ENCODE results near the gene FTCDNL1. TPM values are rescaled to one million over a fixed set of nuclear protein-coding genes. Genes with fewer than 3 reads are reported as not detected.
A peak's percentile ranks its signal among the peaks of the same experiment; 100 is the strongest.

The FTCDNL1 gene
- total and polyA plus RNA-seq, 5 donors from 2014 or later = 0.28 to 1.3 (median 0.44) TPM; not detected in 1

DNA sequence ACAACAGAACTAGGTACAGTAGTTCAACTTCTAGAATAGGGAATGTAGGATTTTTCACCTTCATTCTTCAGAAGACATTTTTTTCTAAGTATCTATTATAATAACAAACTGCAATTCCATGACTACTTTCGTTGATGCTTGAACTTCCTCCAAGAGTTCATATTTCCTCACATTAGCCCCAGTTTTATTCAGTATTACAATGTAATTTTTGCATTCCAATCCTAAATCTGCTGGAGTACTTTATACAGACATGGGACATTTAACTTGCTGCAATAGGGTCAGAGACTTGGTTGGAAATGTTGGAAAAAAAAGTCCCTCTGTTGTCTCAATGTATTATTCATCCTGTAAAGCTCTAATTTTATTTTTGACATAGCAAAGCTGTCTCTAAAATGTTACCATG is 19.6 kb upstream of the FTCDNL1 start:
- no peak for DNase-seq
- H3K36me3 Mint-ChIP-seq = peaks cover 5% of the 10 kb centered on the region
- Histone ChIP-seq H3K9me3 (ENCODE audit: control insufficient read depth in 2 of 2, low read length in 2 of 2) (peaks cover 0 to 8% of the 10 kb centered on the region in 2 experiments), H3K4me1 (ENCODE audit: control insufficient read depth, insufficient read depth, low read length, poor library complexity, severe bottlenecking) (no peaks in the 10 kb centered on the region), H3K27me3 (ENCODE audit: control insufficient read depth, insufficient read depth, low read length) (peaks cover 8% of the 10 kb centered on the region), H3K4me3 (ENCODE audit: low read depth, low read length) (no peak overlapping the region), H3K36me3 (ENCODE audit: control insufficient read depth, insufficient read depth, low read length) (no peaks in the 10 kb centered on the region), H3K27ac (ENCODE audit: insufficient read depth, low read length, poor library complexity, severe bottlenecking) (no peak overlapping the region)
- H3K9me3 Mint-ChIP-seq = peaks cover 1 to 14% (median 6%) of the 10 kb centered on the region in 7 donors
- H3K4me3 Mint-ChIP-seq = no peak overlapping the region
- ATAC-seq (ENCODE audit: low read depth in 2 of 2) = no peak
- no peaks in the 10 kb centered on the region for H3K4me1 Mint-ChIP-seq
- H3K27me3 Mint-ChIP-seq = peaks cover 34% of the 10 kb centered on the region
- H3K27ac Mint-ChIP-seq = no peak overlapping the region

DNA sequence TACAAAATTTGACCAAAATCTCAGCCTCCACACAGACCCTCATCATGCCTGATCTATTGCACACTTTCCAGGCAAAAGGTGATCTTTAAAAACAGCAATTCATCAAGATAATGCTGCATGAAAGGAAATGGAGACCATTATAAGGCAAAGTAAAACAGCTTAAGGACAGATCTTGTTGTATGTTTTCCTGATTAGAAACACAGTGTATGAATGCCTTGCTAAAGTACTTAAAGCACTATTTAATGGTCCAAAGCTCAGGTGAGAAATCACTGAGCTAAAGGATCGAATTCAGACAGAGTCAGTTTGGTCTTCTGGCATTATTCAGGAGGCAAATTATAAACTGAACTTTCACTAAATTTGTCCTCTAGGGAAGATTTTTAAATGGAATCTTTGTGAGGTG is 18.7 kb upstream of the FTCDNL1 start:
- Mint-ChIP-seq H3K4me1 (no peaks in the 10 kb centered on the region), H3K27ac (no peak overlapping the region), H3K36me3 (peaks cover 5% of the 10 kb centered on the region), H3K27me3 (peaks cover 43% of the 10 kb centered on the region), H3K9me3 (peaks cover 0 to 9% (median 3%) of the 10 kb centered on the region in 7 donors), H3K4me3 (no peak overlapping the region)
- no peak overlapping the region for H3K4me3 ChIP-seq (ENCODE audit: low read depth, low read length)
- ATAC-seq (ENCODE audit: low read depth in 2 of 2) (no peak), DNase-seq (no peak)
- H3K36me3 ChIP-seq (ENCODE audit: control insufficient read depth, insufficient read depth, low read length) = no peaks in the 10 kb centered on the region
- H3K27me3 ChIP-seq (ENCODE audit: control insufficient read depth, insufficient read depth, low read length) = peaks cover 7% of the 10 kb centered on the region
- H3K4me1 ChIP-seq (ENCODE audit: control insufficient read depth, insufficient read depth, low read length, poor library complexity, severe bottlenecking) = no peaks in the 10 kb centered on the region
- no peak overlapping the region for H3K27ac ChIP-seq (ENCODE audit: insufficient read depth, low read length, poor library complexity, severe bottlenecking)
- peaks cover 0 to 7% of the 10 kb centered on the region in 2 experiments for H3K9me3 ChIP-seq (ENCODE audit: control insufficient read depth in 2 of 2, low read length in 2 of 2)

DNA sequence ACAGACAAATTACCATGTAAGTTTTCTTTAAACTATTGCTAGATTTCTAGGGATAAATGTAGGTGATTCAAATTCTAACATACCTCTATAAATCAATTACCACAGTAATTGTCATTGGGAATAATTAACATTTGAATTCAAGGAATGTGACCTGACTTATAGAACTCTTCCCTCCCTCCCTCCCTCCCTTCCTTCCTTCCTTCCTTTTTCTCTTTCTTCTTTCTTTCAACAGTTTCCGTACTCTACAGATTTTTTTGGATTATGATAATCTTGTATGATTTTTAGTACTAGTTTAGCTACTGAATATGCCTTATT is 18.2 kb upstream of the FTCDNL1 start:
- H3K36me3 Mint-ChIP-seq = peaks cover 3% of the 10 kb centered on the region
- Histone ChIP-seq H3K4me3 (ENCODE audit: low read depth, low read length) (no peak overlapping the region), H3K9me3 (ENCODE audit: control insufficient read depth in 2 of 2, low read length in 2 of 2) (peaks cover 0 to 3% of the 10 kb centered on the region in 2 experiments), H3K36me3 (ENCODE audit: control insufficient read depth, insufficient read depth, low read length) (no peaks in the 10 kb centered on the region), H3K27me3 (ENCODE audit: control insufficient read depth, insufficient read depth, low read length) (peaks cover 7% of the 10 kb centered on the region), H3K4me1 (ENCODE audit: control insufficient read depth, insufficient read depth, low read length, poor library complexity, severe bottlenecking) (no peaks in the 10 kb centered on the region), H3K27ac (ENCODE audit: insufficient read depth, low read length, poor library complexity, severe bottlenecking) (no peak overlapping the region)
- H3K27ac Mint-ChIP-seq = no peak overlapping the region
- ATAC-seq (ENCODE audit: low read depth in 2 of 2) (no peak), DNase-seq (no peak)
- H3K4me1 Mint-ChIP-seq = no peaks in the 10 kb centered on the region
- H3K4me3 Mint-ChIP-seq = no peak overlapping the region
- peaks cover 43% of the 10 kb centered on the region for H3K27me3 Mint-ChIP-seq
- H3K9me3 Mint-ChIP-seq = peaks cover 0 to 5% (median 3%) of the 10 kb centered on the region in 7 donors

GRCh38 chr2:199868431-199869226 is 17.6 kb upstream of the FTCDNL1 start:
- DNase-seq (no peak), ATAC-seq (ENCODE audit: low read depth in 2 of 2) (no peak)
- Histone ChIP-seq H3K9me3 (ENCODE audit: control insufficient read depth in 2 of 2, low read length in 2 of 2) (no peaks in the 10 kb centered on the region), H3K27ac (ENCODE audit: insufficient read depth, low read length, poor library complexity, severe bottlenecking) (no peak overlapping the region), H3K4me3 (ENCODE audit: low read depth, low read length) (no peak overlapping the region), H3K4me1 (ENCODE audit: control insufficient read depth, insufficient read depth, low read length, poor library complexity, severe bottlenecking) (no peaks in the 10 kb centered on the region), H3K36me3 (ENCODE audit: control insufficient read depth, insufficient read depth, low read length) (no peaks in the 10 kb centered on the region), H3K27me3 (ENCODE audit: control insufficient read depth, insufficient read depth, low read length) (peaks cover 13% of the 10 kb centered on the region)
- Mint-ChIP-seq H3K27ac (no peak overlapping the region), H3K9me3 (peaks cover 0 to 3% (median 0%) of the 10 kb centered on the region in 7 donors), H3K36me3 (no peaks in the 10 kb centered on the region), H3K4me3 (no peak overlapping the region), H3K27me3 (peaks cover 49% of the 10 kb centered on the region), H3K4me1 (no peaks in the 10 kb centered on the region)

- ATAC-seq (ENCODE audit: low read depth in 2 of 2) (no peak), DNase-seq (no peak)
- no peak overlapping the region for H3K4me3 Mint-ChIP-seq
- H3K36me3 Mint-ChIP-seq = no peaks in the 10 kb centered on the region
- H3K4me1 Mint-ChIP-seq = no peaks in the 10 kb centered on the region
- peaks cover 62% of the 10 kb centered on the region for H3K27me3 Mint-ChIP-seq
- Histone ChIP-seq H3K27ac (ENCODE audit: insufficient read depth, low read length, poor library complexity, severe bottlenecking) (no peak overlapping the region), H3K36me3 (ENCODE audit: control insufficient read depth, insufficient read depth, low read length) (no peaks in the 10 kb centered on the region), H3K4me1 (ENCODE audit: control insufficient read depth, insufficient read depth, low read length, poor library complexity, severe bottlenecking) (no peaks in the 10 kb centered on the region), H3K27me3 (ENCODE audit: control insufficient read depth, insufficient read depth, low read length) (peaks cover 19% of the 10 kb centered on the region), H3K9me3 (ENCODE audit: control insufficient read depth in 2 of 2, low read length in 2 of 2) (no peaks in the 10 kb centered on the region), H3K4me3 (ENCODE audit: low read depth, low read length) (no peak overlapping the region)
- no peaks in the 10 kb centered on the region for H3K9me3 Mint-ChIP-seq
- peak overlapping the region in 1 of 3 donors; percentile 79 for H3K27ac Mint-ChIP-seq
Observed at GRCh38 chr2:199865905-199866304, 14.9 kb upstream of the FTCDNL1 start.

DNA sequence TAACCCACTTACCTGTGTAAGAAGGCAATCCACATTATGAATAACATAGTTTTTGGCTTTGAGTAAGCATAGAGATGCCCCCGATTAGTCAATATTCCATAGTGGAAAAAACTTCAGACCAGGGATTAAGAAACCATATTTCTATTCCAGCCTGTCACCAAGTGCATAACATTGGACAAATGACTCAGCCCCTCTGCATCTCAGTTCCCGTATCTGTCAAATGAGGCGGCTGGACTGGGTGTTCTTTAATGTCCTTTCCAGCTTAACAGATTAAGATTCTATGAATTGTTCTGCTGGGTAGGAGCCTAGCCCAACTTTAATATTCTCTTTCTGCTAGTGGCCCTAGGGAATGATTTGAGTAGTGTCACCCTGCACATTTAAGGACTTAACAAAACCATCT is 11.8 kb upstream of the FTCDNL1 start:
- no peak for DNase-seq
- H3K4me1 Mint-ChIP-seq = no peaks in the 10 kb centered on the region

GRCh38 chr2:199861132-199861774 is 10.3 kb upstream of the FTCDNL1 start:
- H3K36me3 Mint-ChIP-seq = no peaks in the 10 kb centered on the region
- peak in 2 of 3 donors; percentile 4 to 26 for DNase-seq

More for the DNA sequence above, 11.8 kb upstream of the FTCDNL1 start:
- H3K36me3 ChIP-seq (ENCODE audit: control insufficient read depth, insufficient read depth, low read length) = no peaks in the 10 kb centered on the region
- Mint-ChIP-seq H3K4me3 (no peak overlapping the region), H3K36me3 (no peaks in the 10 kb centered on the region), H3K27ac (no peak overlapping the region), H3K9me3 (no peaks in the 10 kb centered on the region), H3K27me3 (peaks cover 57% of the 10 kb centered on the region)
- H3K4me3 ChIP-seq (ENCODE audit: low read depth, low read length) = no peak overlapping the region
- no peaks in the 10 kb centered on the region for H3K9me3 ChIP-seq (ENCODE audit: control insufficient read depth in 2 of 2, low read length in 2 of 2)
- no peak for ATAC-seq (ENCODE audit: low read depth in 2 of 2)
- H3K4me1 ChIP-seq (ENCODE audit: control insufficient read depth, insufficient read depth, low read length, poor library complexity, severe bottlenecking) = no peaks in the 10 kb centered on the region
- peaks cover 18% of the 10 kb centered on the region for H3K27me3 ChIP-seq (ENCODE audit: control insufficient read depth, insufficient read depth, low read length)
- H3K27ac ChIP-seq (ENCODE audit: insufficient read depth, low read length, poor library complexity, severe bottlenecking) = no peak overlapping the region

More at GRCh38 chr2:199861132-199861774, 10.3 kb upstream of the FTCDNL1 start:
- H3K27ac ChIP-seq (ENCODE audit: insufficient read depth, low read length, poor library complexity, severe bottlenecking) = no peak overlapping the region
- H3K9me3 ChIP-seq (ENCODE audit: control insufficient read depth in 2 of 2, low read length in 2 of 2) = no peaks in the 10 kb centered on the region
- peaks cover 57% of the 10 kb centered on the region for H3K27me3 Mint-ChIP-seq
- H3K36me3 ChIP-seq (ENCODE audit: control insufficient read depth, insufficient read depth, low read length) = no peaks in the 10 kb centered on the region
- H3K4me1 ChIP-seq (ENCODE audit: control insufficient read depth, insufficient read depth, low read length, poor library complexity, severe bottlenecking) = no peaks in the 10 kb centered on the region
- no peak overlapping the region for H3K4me3 ChIP-seq (ENCODE audit: low read depth, low read length)
- no peaks in the 10 kb centered on the region for H3K9me3 Mint-ChIP-seq
- H3K27me3 ChIP-seq (ENCODE audit: control insufficient read depth, insufficient read depth, low read length) = peaks cover 17% of the 10 kb centered on the region
- H3K4me1 Mint-ChIP-seq = no peaks in the 10 kb centered on the region
- no peak overlapping the region for H3K4me3 Mint-ChIP-seq
- no peak overlapping the region for H3K27ac Mint-ChIP-seq
- no peak for ATAC-seq (ENCODE audit: low read depth in 2 of 2)
